H9 (cell line): Measurements from ENCODE around the gene SPSB4. TPM values are rescaled to one million over a fixed set of nuclear protein-coding genes. Genes with fewer than 3 reads are reported as not detected.

Experiments
- DNase-seq: peaks from one replicate; pipeline ENCODE4 v3.0.0-alpha.2; 2017
- H2AFZ ChIP-seq: one replicate; pipeline ENCODE4 v1.6.1; 2013; ENCODE audit warnings: mild to moderate bottlenecking, low read length, control low read depth, moderate library complexity
- H2AK5ac ChIP-seq: 2 replicates; pipeline ENCODE4 v1.6.1; 2013; ENCODE audit warnings: low read length, control low read depth, mixed read lengths; ENCODE audit not compliant: insufficient read length
- H2BK120ac ChIP-seq: one replicate; pipeline ENCODE4 v1.6.1; 2013; ENCODE audit warnings: low read depth, mild to moderate bottlenecking, low read length, control low read depth, inconsistent platforms; ENCODE audit not compliant: poor library complexity, severe bottlenecking
- H2BK12ac ChIP-seq: 2 replicates; pipeline ENCODE4 v1.6.1; 2013; ENCODE audit warnings: low read length, control low read depth, mixed read lengths, low read depth; ENCODE audit not compliant: insufficient read length
- H2BK15ac ChIP-seq: 2 replicates; pipeline ENCODE4 v1.6.1; 2013; ENCODE audit warnings: low read depth, low read length, control low read depth
- H2BK20ac ChIP-seq: one replicate; pipeline ENCODE4 v1.6.1; 2013; ENCODE audit warnings: low read depth, mild to moderate bottlenecking, low read length, control low read depth, inconsistent platforms; ENCODE audit not compliant: poor library complexity, severe bottlenecking
- H2BK5ac ChIP-seq: 2 replicates; pipeline ENCODE4 v1.6.1; 2013; ENCODE audit warnings: low read length, control low read depth, mixed read lengths; ENCODE audit not compliant: insufficient read length
- H3K14ac ChIP-seq: 2 replicates; pipeline ENCODE4 v1.6.1; 2013; ENCODE audit warnings: low read length, control low read depth; ENCODE audit not compliant: insufficient read depth
- H3K18ac ChIP-seq: 2 replicates; pipeline ENCODE4 v1.6.1; 2013; ENCODE audit warnings: low read depth, mild to moderate bottlenecking, mixed read lengths, low read length, control low read depth; ENCODE audit not compliant: insufficient read length
- H3K23ac ChIP-seq: 2 replicates; pipeline ENCODE4 v1.6.1; 2013; ENCODE audit warnings: low read length, control low read depth, mixed read lengths, low read depth; ENCODE audit not compliant: insufficient read length
- H3K23me2 ChIP-seq: 2 replicates; pipeline ENCODE4 v1.6.1; 2013; ENCODE audit warnings: low read depth, mild to moderate bottlenecking, mixed read lengths, low read length, control low read depth; ENCODE audit not compliant: insufficient read length, poor library complexity, severe bottlenecking
- H3K27ac ChIP-seq: 2 replicates; pipeline ENCODE4 v1.5.1; 2013; ENCODE audit warnings: low read length, control low read depth, mixed read lengths, low read depth; ENCODE audit not compliant: insufficient read length
- H3K27me3 ChIP-seq: 2 replicates; pipeline ENCODE4 v1.6.1; 2013; ENCODE audit warnings: low read length, control low read depth, inconsistent platforms; ENCODE audit not compliant: insufficient read depth
- H3K4ac ChIP-seq: 2 replicates; pipeline ENCODE4 v1.6.1; 2013; ENCODE audit warnings: low read depth, mild to moderate bottlenecking, control low read depth, inconsistent platforms, low read length, moderate library complexity
- H3K4me1 ChIP-seq: 2 replicates; pipeline ENCODE4 v1.6.1; 2013; ENCODE audit warnings: low read length, control low read depth, inconsistent platforms; ENCODE audit not compliant: insufficient read depth
- H3K4me2 ChIP-seq: 2 replicates; pipeline ENCODE4 v1.6.1; 2013; ENCODE audit warnings: low read length, control low read depth, mixed read lengths; ENCODE audit not compliant: insufficient read length, insufficient read depth
- H3K56ac ChIP-seq: 2 replicates; pipeline ENCODE4 v1.6.1; 2013; ENCODE audit warnings: low read depth, mild to moderate bottlenecking, mixed read lengths, low read length, control low read depth; ENCODE audit not compliant: insufficient read length
- H3K79me1 ChIP-seq: 2 replicates; pipeline ENCODE4 v1.6.1; 2013; ENCODE audit warnings: low read depth, mild to moderate bottlenecking, moderate library complexity, low read length, control low read depth, inconsistent platforms; ENCODE audit not compliant: insufficient read depth, poor library complexity, severe bottlenecking
- H3K79me2 ChIP-seq: 2 replicates; pipeline ENCODE4 v1.6.1; 2013; ENCODE audit warnings: low read length, control low read depth, inconsistent platforms; ENCODE audit not compliant: insufficient read depth
- H3K9ac ChIP-seq: 2 replicates; pipeline ENCODE4 v1.6.1; 2013; ENCODE audit warnings: low read length, control low read depth, mixed read lengths; ENCODE audit not compliant: insufficient read length; ENCODE audit errors: extremely low read depth
- H3K9me3 ChIP-seq: one replicate; pipeline ENCODE4 v1.6.1; 2013; ENCODE audit warnings: low read depth, low read length, inconsistent platforms; ENCODE audit not compliant: control insufficient read depth
- H3T11ph ChIP-seq: one replicate; pipeline ENCODE4 v1.6.1; 2013; ENCODE audit warnings: mild to moderate bottlenecking, low read length, control low read depth, inconsistent platforms
- H4K20me1 ChIP-seq: one replicate; pipeline ENCODE4 v1.6.1; 2013; ENCODE audit not compliant: control insufficient read depth, insufficient read length, insufficient read depth
- H4K5ac ChIP-seq: 2 replicates; pipeline ENCODE4 v1.6.1; 2013; ENCODE audit warnings: low read depth, mild to moderate bottlenecking, mixed read lengths, low read length, control low read depth; ENCODE audit not compliant: insufficient read length
- H4K8ac ChIP-seq: replicated peaks from 2 replicates; pipeline ENCODE4 v1.6.1; 2013; ENCODE audit warnings: low read length, control low read depth, mixed read lengths, low read depth; ENCODE audit not compliant: insufficient read length
- H4K91ac ChIP-seq: 2 replicates; pipeline ENCODE4 v1.6.1; 2013; ENCODE audit warnings: low read depth, mild to moderate bottlenecking, moderate library complexity, mixed read lengths, low read length, control low read depth; ENCODE audit not compliant: insufficient read length
- H3K27ac Mint-ChIP-seq, 3 experiments: 2 replicates in 2 of 3; 3 replicates in 1 of 3; pipeline ENCODE4 v1.8.0; 2020 to 2021; ENCODE audit warnings: mixed read lengths in 3 of 3, mild to moderate bottlenecking in 1 of 3, moderate library complexity in 1 of 3
- H3K27me3 Mint-ChIP-seq: 2 replicates; pipeline ENCODE4 v1.8.0; 2021; ENCODE audit warnings: low read depth, mild to moderate bottlenecking, moderate library complexity, mixed read lengths
- H3K36me3 Mint-ChIP-seq, 3 experiments: 2 replicates in 2 of 3; 3 replicates in 1 of 3; pipeline ENCODE4 v1.8.0; 2020 to 2021; ENCODE audit warnings: low read depth in 3 of 3, mixed read lengths in 3 of 3; ENCODE audit not compliant: insufficient read depth in 1 of 3
- H3K4me1 Mint-ChIP-seq, 2 experiments: 2 replicates each; pipeline ENCODE4 v1.8.0; 2020; ENCODE audit warnings: mixed read lengths in 2 of 2
- H3K4me3 Mint-ChIP-seq, 2 experiments: 2 replicates in 1 of 2; 3 replicates in 1 of 2; pipeline ENCODE4 v1.8.0; 2020 to 2021; ENCODE audit warnings: mild to moderate bottlenecking in 2 of 2, mixed read lengths in 2 of 2, moderate library complexity in 1 of 2
- H3K9me3 Mint-ChIP-seq, 2 experiments: 2 replicates in 1 of 2; 3 replicates in 1 of 2; pipeline ENCODE4 v1.8.0; 2020; ENCODE audit warnings: mild to moderate bottlenecking in 2 of 2, mixed read lengths in 2 of 2, moderate library complexity in 1 of 2
- CTCF ChIP-seq: fragments of 200-600 bp; sonication (generic); conservative IDR thresholded peaks from 3 replicates; pipeline ENCODE4 v1.8.0; 2021; ENCODE audit warnings: antibody characterized with exemption, mild to moderate bottlenecking
- WGBS: extraction: QIAGEN DNeasy Blood & Tissue Kit; methylation state at CpG from one replicate; pipeline ENCODE4 v1.1.7; 2013; ENCODE audit warnings: missing lambda C conversion rate, low lambda C conversion rate, mixed read lengths; ENCODE audit not compliant: insufficient read length; ENCODE audit errors: extremely low coverage; 5-methylcytosine and 5-hydroxymethylcytosine counted together
- total RNA-seq: library from RNA; stranded (reverse); gene quantifications from 2 replicates; pipeline ENCODE4 v1.2.1, GENCODE V29; 2021

The SPSB4 gene
- total RNA-seq, 1 experiment from 2014 or later = 6.2 TPM

- H3K4me2 ChIP-seq = no peak overlapping the region
Observed at GRCh38 chr3:141006344-141006743, 44.8 kb upstream of the SPSB4 start.

More at GRCh38 chr3:141006344-141006743, 44.8 kb upstream of the SPSB4 start:
- no peaks in the 10 kb centered on the region for H3K23me2 ChIP-seq
- no peaks in the 10 kb centered on the region for H3K4me1 ChIP-seq
- no peaks in the 10 kb centered on the region for H3K27me3 ChIP-seq
- H4K8ac ChIP-seq = no peak overlapping the region
- no peaks in the 10 kb centered on the region for H3K79me1 ChIP-seq
- no peak overlapping the region for H3K9ac ChIP-seq
- Mint-ChIP-seq H3K9me3 (no peaks in the 10 kb centered on the region; a peak in 1 of 5 replicates), H3K4me1 (peaks cover 1% of the 10 kb centered on the region in 2 experiments; a peak in 2 of 4 replicates), H3K4me3 (no peak overlapping the region), H3K36me3 (no peaks in the 10 kb centered on the region), H3K27me3 (peaks cover 5% of the 10 kb centered on the region), H3K27ac (no peak overlapping the region; a peak in 1 of 7 replicates)
- no peak overlapping the region for H4K91ac ChIP-seq
- H2BK20ac ChIP-seq = no peak overlapping the region
- no peak overlapping the region for H3K4ac ChIP-seq
- no peak overlapping the region for H3K23ac ChIP-seq
- no peak overlapping the region for H3K18ac ChIP-seq
- H4K20me1 ChIP-seq = no peaks in the 10 kb centered on the region
- no peak overlapping the region for H3K14ac ChIP-seq
- no peak overlapping the region for H2AK5ac ChIP-seq
- H2BK120ac ChIP-seq = no peak overlapping the region
- no peak for DNase-seq
- no peak overlapping the region for H3T11ph ChIP-seq
- H2BK15ac ChIP-seq = no peak overlapping the region
- H2AFZ ChIP-seq = no peak overlapping the region
- H3K27ac ChIP-seq = no peak overlapping the region
- no peak overlapping the region for H3K56ac ChIP-seq
- no peak overlapping the region for H2BK5ac ChIP-seq
- no CpG with 5 or more reads among the region's 1 CpG for WGBS
- H3K79me2 ChIP-seq = no peaks in the 10 kb centered on the region
- TF ChIP-seq CTCF = no peak
- no peaks in the 10 kb centered on the region for H3K9me3 ChIP-seq
- H2BK12ac ChIP-seq = no peak overlapping the region
- H4K5ac ChIP-seq = no peak overlapping the region
